Measurements from ENCODE around the gene LGMN. TPM values are rescaled to one million over a fixed set of nuclear protein-coding genes. Genes with fewer than 3 reads are reported as not detected.
"Not testable (repeated sequence)": the region's sequence is repeated elsewhere in the genome, so short reads cannot be mapped to it uniquely, and the experiment has no call there.

Gene LGMN
- total and polyA plus RNA-seq, 4 donors, result 86.0 to 164 (median 97.8) TPM

DNA sequence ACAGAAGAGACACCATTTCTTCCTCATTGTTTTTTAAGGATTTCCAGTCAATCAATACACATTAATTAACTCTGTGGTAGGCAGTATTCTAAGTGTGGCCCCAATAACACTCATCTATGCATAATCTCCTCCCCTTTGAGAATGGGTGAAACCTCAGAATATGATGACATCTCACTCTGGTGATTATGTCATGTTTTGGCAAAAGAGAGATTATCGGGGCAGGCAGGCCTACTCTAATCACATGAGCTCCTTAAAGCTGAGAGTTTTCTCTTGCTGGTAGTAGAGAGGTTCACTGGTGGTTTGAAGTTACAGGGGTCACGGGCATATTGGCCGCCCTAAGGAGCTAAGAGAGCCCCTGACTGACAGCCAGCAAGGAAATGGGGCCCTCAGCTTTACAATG lies 7.1 kb upstream of the LGMN start:
- ATAC-seq (ENCODE audit: low FRiP score), result peak; percentile 25
- Histone ChIP-seq H3K4me1 (ENCODE audit: control insufficient read depth in 1 of 2, insufficient read depth in 2 of 2, low read length in 2 of 2) (no peaks in the 10 kb centered on the region), H3K27me3 (ENCODE audit: control insufficient read depth in 1 of 2, insufficient read depth in 2 of 2, low read length in 1 of 2) (no peaks in the 10 kb centered on the region), H3K27ac (ENCODE audit: low read depth in 1 of 2, low read length in 2 of 2) (no peak overlapping the region), H3K4me3 (ENCODE audit: low read length in 2 of 2) (no peak overlapping the region), H3K36me3 (ENCODE audit: control insufficient read depth in 1 of 2, insufficient read depth in 2 of 2, low read length in 1 of 2) (no peaks in the 10 kb centered on the region), H3K9me3 (ENCODE audit: control insufficient read depth, low read length) (no peaks in the 10 kb centered on the region)
- intact Hi-C loops (cut with DNase I), result no loop called here
- WGBS, 2 donors, result 82 to 86% methylated on average over 3 of the region's 3 CpGs
- no peak for DNase-seq

DNA sequence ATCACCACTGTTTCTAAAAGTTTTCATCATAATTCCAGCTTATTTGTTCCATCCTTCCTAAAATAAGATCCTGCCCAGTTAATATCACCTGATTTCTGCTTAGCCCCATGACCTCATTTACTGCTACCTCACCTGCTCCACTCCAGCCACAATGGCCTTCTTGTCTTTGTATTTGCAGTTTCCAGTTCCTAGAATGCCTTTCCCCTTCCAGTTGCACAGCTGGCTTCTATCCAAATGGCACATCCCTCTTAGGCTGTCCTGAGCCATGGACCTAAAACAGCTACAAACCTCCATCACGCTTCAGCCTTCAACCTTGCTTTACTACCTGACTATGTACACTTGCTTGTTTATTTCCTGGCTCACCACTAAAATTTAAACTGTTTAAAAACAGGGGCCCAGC lies 6.5 kb upstream of the LGMN start:
- H3K4me3 ChIP-seq (ENCODE audit: low read length in 2 of 2), result no peak overlapping the region
- no peaks in the 10 kb centered on the region for H3K36me3 ChIP-seq (ENCODE audit: control insufficient read depth in 1 of 2, insufficient read depth in 2 of 2, low read length in 1 of 2)
- no peaks in the 10 kb centered on the region for H3K9me3 ChIP-seq (ENCODE audit: control insufficient read depth, low read length)
- no peaks in the 10 kb centered on the region for H3K4me1 ChIP-seq (ENCODE audit: control insufficient read depth in 1 of 2, insufficient read depth in 2 of 2, low read length in 2 of 2)
- no peaks in the 10 kb centered on the region for H3K27me3 ChIP-seq (ENCODE audit: control insufficient read depth in 1 of 2, insufficient read depth in 2 of 2, low read length in 1 of 2)
- H3K27ac ChIP-seq (ENCODE audit: low read depth in 1 of 2, low read length in 2 of 2), result no peak overlapping the region
- ATAC-seq (ENCODE audit: low FRiP score) (no peak), DNase-seq (no peak)
- WGBS, 2 donors, result 95 to 96% methylated on average over 1 of the region's 1 CpG
- intact Hi-C loops (cut with DNase I), result no loop called here

GRCh38 chr14:92753250-92753649 lies 4.8 kb upstream of the LGMN start:
- no peak overlapping the region for H3K27ac ChIP-seq (ENCODE audit: low read depth in 1 of 2, low read length in 2 of 2)
- no peaks in the 10 kb centered on the region for H3K36me3 ChIP-seq (ENCODE audit: control insufficient read depth in 1 of 2, insufficient read depth in 2 of 2, low read length in 1 of 2)
- H3K9me3 ChIP-seq (ENCODE audit: control insufficient read depth, low read length), result no peaks in the 10 kb centered on the region
- H3K4me3 ChIP-seq (ENCODE audit: low read length in 2 of 2), result no peak overlapping the region
- no peaks in the 10 kb centered on the region for H3K27me3 ChIP-seq (ENCODE audit: control insufficient read depth in 1 of 2, insufficient read depth in 2 of 2, low read length in 1 of 2)
- ATAC-seq (ENCODE audit: low FRiP score) (no peak), DNase-seq (peak in 1 of 2 donors; percentile 76)
- no peaks in the 10 kb centered on the region for H3K4me1 ChIP-seq (ENCODE audit: control insufficient read depth in 1 of 2, insufficient read depth in 2 of 2, low read length in 2 of 2)
- 88 to 90% methylated on average over 5 of the region's 5 CpGs for WGBS, 2 donors
- intact Hi-C loops (cut with DNase I), result loop anchor here in 1 of 2 donors (2.0 kb wide), 1 partner anchor 40 kb away; no protein-coding TSS in a partner anchor

DNA sequence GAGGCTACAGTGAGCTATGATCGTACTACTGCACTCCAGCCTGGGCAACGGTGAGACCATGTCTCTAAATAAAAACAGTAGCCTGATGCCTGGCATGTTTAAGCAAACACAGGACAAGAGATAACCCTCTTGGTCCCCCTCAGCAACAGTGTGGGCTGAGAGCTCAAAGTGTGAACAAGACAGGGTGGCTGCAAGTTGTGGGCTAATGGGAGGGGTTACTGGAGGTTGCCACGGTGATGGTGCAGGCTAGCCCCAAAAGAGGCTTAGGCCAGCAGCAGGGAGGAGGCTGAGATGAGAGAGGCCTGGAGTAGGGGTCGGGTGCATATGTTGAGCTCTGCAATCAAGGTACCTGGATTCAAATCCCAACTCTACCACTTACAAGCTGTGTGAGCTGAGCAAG lies 3.4 kb upstream of the LGMN start:
- 76 to 84% methylated on average over 4 of the region's 4 CpGs for WGBS, 2 donors
- H3K27ac ChIP-seq (ENCODE audit: low read depth in 1 of 2, low read length in 2 of 2), result no peak overlapping the region
- H3K27me3 ChIP-seq (ENCODE audit: control insufficient read depth in 1 of 2, insufficient read depth in 2 of 2, low read length in 1 of 2), result no peaks in the 10 kb centered on the region
- intact Hi-C loops (cut with DNase I), result loop anchor here in 1 of 2 donors (2.0 kb wide), 1 partner anchor 41 kb away; no protein-coding TSS in a partner anchor
- H3K36me3 ChIP-seq (ENCODE audit: control insufficient read depth in 1 of 2, insufficient read depth in 2 of 2, low read length in 1 of 2), result no peaks in the 10 kb centered on the region
- DNase-seq (no peak), ATAC-seq (ENCODE audit: low FRiP score) (no peak)
- H3K4me1 ChIP-seq (ENCODE audit: control insufficient read depth in 1 of 2, insufficient read depth in 2 of 2, low read length in 2 of 2), result no peaks in the 10 kb centered on the region
- no peaks in the 10 kb centered on the region for H3K9me3 ChIP-seq (ENCODE audit: control insufficient read depth, low read length)
- no peak overlapping the region for H3K4me3 ChIP-seq (ENCODE audit: low read length in 2 of 2)

DNA sequence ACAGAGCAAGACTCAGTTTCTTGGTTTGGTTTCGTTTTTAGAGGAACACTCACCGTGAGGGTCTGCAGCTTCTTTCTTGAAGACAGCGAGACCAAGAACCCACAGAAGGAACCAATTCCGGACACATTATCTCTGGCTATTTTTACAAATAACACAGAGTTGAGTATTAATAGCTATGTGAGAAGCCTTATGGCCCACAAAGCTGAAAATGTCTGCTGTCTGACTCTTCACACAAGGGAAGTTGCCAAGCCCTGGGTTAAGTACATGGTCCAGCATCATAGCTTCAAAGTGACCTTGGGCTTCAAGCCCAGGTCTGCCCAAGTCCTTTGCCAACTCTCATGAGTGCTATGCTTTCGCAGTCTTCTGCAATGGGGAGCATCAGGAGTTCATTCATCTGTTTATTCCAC lies 2.6 kb upstream of the LGMN start:
- no peaks in the 10 kb centered on the region for H3K27me3 ChIP-seq (ENCODE audit: control insufficient read depth in 1 of 2, insufficient read depth in 2 of 2, low read length in 1 of 2)
- H3K4me1 ChIP-seq (ENCODE audit: control insufficient read depth in 1 of 2, insufficient read depth in 2 of 2, low read length in 2 of 2), result no peaks in the 10 kb centered on the region
- WGBS, 2 donors, result 50 to 57% methylated on average over 5 of the region's 5 CpGs
- ATAC-seq (ENCODE audit: low FRiP score) (no peak), DNase-seq (no peak)
- no peaks in the 10 kb centered on the region for H3K9me3 ChIP-seq (ENCODE audit: control insufficient read depth, low read length)
- H3K4me3 ChIP-seq (ENCODE audit: low read length in 2 of 2), result no peak overlapping the region
- intact Hi-C loops (cut with DNase I), result no loop called here
- H3K27ac ChIP-seq (ENCODE audit: low read depth in 1 of 2, low read length in 2 of 2), result no peak overlapping the region
- no peaks in the 10 kb centered on the region for H3K36me3 ChIP-seq (ENCODE audit: control insufficient read depth in 1 of 2, insufficient read depth in 2 of 2, low read length in 1 of 2)

DNA sequence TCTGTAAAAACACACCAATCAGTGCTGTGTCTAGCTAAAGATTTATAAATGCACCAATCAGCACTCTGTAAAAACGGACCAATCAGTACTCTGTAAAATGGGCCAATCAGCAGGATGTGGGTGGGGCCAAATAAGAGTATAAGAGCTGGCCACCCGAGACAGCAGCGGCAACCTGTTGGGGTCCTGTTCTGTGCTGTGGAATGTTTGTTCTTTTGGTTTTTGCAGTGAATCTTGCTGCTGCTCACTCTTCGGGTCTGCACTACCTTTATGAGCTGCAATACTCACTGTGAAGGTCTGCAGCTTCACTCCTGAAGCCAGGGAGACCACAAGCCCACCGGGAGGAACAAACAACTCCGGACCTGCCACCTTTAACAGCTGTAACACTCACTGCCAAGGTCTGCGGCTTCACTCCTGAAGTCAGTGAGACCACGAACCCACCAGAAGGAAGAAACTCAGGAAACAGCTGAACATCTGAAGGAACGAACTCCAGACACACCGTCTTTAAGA lies 1.8 kb upstream of the LGMN start:
- H3K27me3 ChIP-seq (ENCODE audit: control insufficient read depth in 1 of 2, insufficient read depth in 2 of 2, low read length in 1 of 2); H3K4me1 ChIP-seq (ENCODE audit: control insufficient read depth in 1 of 2, insufficient read depth in 2 of 2, low read length in 2 of 2); intact Hi-C loops (cut with DNase I); ATAC-seq (ENCODE audit: low FRiP score); H3K36me3 ChIP-seq (ENCODE audit: control insufficient read depth in 1 of 2, insufficient read depth in 2 of 2, low read length in 1 of 2); H3K9me3 ChIP-seq (ENCODE audit: control insufficient read depth, low read length); H3K27ac ChIP-seq (ENCODE audit: low read depth in 1 of 2, low read length in 2 of 2); H3K4me3 ChIP-seq (ENCODE audit: low read length in 2 of 2); DNase-seq: not testable (repeated sequence)
- 87 to 90% methylated on average over 10 of the region's 10 CpGs for WGBS, 2 donors

GRCh38 chr14:92747701-92748258 lies 647 bp downstream of the LGMN start:
- intact Hi-C loops (cut with DNase I), result loop anchor here (2.0 to 5.0 kb wide), 2 partner anchors 37 to 45 kb away; partner anchors contain the start of gene GOLGA5 (in 1 of the 2)
- H3K27ac ChIP-seq (ENCODE audit: low read depth in 1 of 2, low read length in 2 of 2), result peak overlapping the region in 1 of 2 donors; percentile 68
- DNase-seq (no peak), ATAC-seq (ENCODE audit: low FRiP score) (peak; percentile 4)
- WGBS, 2 donors, result 1% methylated on average over 16 of the region's 16 CpGs
- H3K27me3 ChIP-seq (ENCODE audit: control insufficient read depth in 1 of 2, insufficient read depth in 2 of 2, low read length in 1 of 2), result no peaks in the 10 kb centered on the region
- no peaks in the 10 kb centered on the region for H3K4me1 ChIP-seq (ENCODE audit: control insufficient read depth in 1 of 2, insufficient read depth in 2 of 2, low read length in 2 of 2)
- peak overlapping the region; percentile 63 to 81 for H3K4me3 ChIP-seq (ENCODE audit: low read length in 2 of 2)
- no peaks in the 10 kb centered on the region for H3K9me3 ChIP-seq (ENCODE audit: control insufficient read depth, low read length)
- no peaks in the 10 kb centered on the region for H3K36me3 ChIP-seq (ENCODE audit: control insufficient read depth in 1 of 2, insufficient read depth in 2 of 2, low read length in 1 of 2)

- H3K4me1 ChIP-seq (ENCODE audit: control insufficient read depth in 1 of 2, insufficient read depth in 2 of 2, low read length in 2 of 2), result no peaks in the 10 kb centered on the region
Measured at GRCh38 chr14:92744198-92744597, 4.2 kb downstream of the LGMN start.

DNA sequence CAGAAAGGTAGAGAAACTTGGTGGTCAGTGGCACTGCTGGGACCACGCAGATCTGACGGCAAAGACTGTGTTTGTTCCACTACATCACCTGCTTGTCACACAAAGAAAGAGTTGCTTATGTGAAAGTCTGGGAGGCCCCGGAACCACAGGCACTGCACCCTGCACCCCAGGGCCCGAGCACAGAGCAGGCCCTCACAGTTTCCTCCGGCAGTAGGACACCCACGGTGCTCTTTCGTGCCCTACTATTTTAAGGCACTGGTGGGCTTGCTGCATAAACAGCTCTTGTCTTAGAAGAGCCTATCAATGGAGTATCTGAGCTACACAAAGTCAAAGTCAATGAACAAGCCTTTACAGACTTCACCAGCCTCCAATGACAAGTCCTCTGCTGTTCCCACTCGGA lies 8.0 kb downstream of the LGMN start:
- H3K9me3 ChIP-seq (ENCODE audit: control insufficient read depth, low read length), result no peaks in the 10 kb centered on the region
- H3K4me1 ChIP-seq (ENCODE audit: control insufficient read depth in 1 of 2, insufficient read depth in 2 of 2, low read length in 2 of 2), result no peaks in the 10 kb centered on the region
- H3K4me3 ChIP-seq (ENCODE audit: low read length in 2 of 2), result no peak overlapping the region
- H3K27me3 ChIP-seq (ENCODE audit: control insufficient read depth in 1 of 2, insufficient read depth in 2 of 2, low read length in 1 of 2), result no peaks in the 10 kb centered on the region
- H3K27ac ChIP-seq (ENCODE audit: low read depth in 1 of 2, low read length in 2 of 2), result no peak overlapping the region
- ATAC-seq (ENCODE audit: low FRiP score) (no peak), DNase-seq (no peak)
- WGBS, 2 donors, result 90 to 94% methylated on average over 8 of the region's 8 CpGs
- intact Hi-C loops (cut with DNase I), result no loop called here
- H3K36me3 ChIP-seq (ENCODE audit: control insufficient read depth in 1 of 2, insufficient read depth in 2 of 2, low read length in 1 of 2), result peaks cover 0 to 4% of the 10 kb centered on the region in 2 donors

More at GRCh38 chr14:92744198-92744597, 4.2 kb downstream of the LGMN start:
- Histone ChIP-seq H3K4me3 (ENCODE audit: low read length in 2 of 2) (no peak overlapping the region), H3K27me3 (ENCODE audit: control insufficient read depth in 1 of 2, insufficient read depth in 2 of 2, low read length in 1 of 2) (no peaks in the 10 kb centered on the region), H3K36me3 (ENCODE audit: control insufficient read depth in 1 of 2, insufficient read depth in 2 of 2, low read length in 1 of 2) (peaks cover 0 to 4% of the 10 kb centered on the region in 2 donors), H3K9me3 (ENCODE audit: control insufficient read depth, low read length) (no peaks in the 10 kb centered on the region), H3K27ac (ENCODE audit: low read depth in 1 of 2, low read length in 2 of 2) (no peak overlapping the region)
- WGBS, 2 donors, result 36 to 46% methylated on average over 2 of the region's 2 CpGs
- intact Hi-C loops (cut with DNase I), result no loop called here
- ATAC-seq (ENCODE audit: low FRiP score) (no peak), DNase-seq (no peak)

Measured in aorta (tissue), 5 donors.